T-helper 2 cell treated with Interferon-gamma antibody and Interleukin-4, amounts not matched to agents 100 ng/mL and 5 ng/mL, for 36 hours (primary cell): ENCODE results near the gene HYDIN. TPM values are rescaled to one million over a fixed set of nuclear protein-coding genes. Genes with fewer than 3 reads are reported as not detected.

ENCODE experiments used
- intact Hi-C: fragments of 100-400 bp; cut with micrococcal nuclease; formaldehyde crosslinking; loops from one replicate; pipeline ENCODE4 v1.15.1; 2023
- total RNA-seq: library from RNA; stranded (reverse); gene quantifications from 2 replicates; pipeline ENCODE4 v1.2.3, GENCODE V29; 2022

The HYDIN gene
- total RNA-seq, 1 donor from 2014 or later: not detected

DNA sequence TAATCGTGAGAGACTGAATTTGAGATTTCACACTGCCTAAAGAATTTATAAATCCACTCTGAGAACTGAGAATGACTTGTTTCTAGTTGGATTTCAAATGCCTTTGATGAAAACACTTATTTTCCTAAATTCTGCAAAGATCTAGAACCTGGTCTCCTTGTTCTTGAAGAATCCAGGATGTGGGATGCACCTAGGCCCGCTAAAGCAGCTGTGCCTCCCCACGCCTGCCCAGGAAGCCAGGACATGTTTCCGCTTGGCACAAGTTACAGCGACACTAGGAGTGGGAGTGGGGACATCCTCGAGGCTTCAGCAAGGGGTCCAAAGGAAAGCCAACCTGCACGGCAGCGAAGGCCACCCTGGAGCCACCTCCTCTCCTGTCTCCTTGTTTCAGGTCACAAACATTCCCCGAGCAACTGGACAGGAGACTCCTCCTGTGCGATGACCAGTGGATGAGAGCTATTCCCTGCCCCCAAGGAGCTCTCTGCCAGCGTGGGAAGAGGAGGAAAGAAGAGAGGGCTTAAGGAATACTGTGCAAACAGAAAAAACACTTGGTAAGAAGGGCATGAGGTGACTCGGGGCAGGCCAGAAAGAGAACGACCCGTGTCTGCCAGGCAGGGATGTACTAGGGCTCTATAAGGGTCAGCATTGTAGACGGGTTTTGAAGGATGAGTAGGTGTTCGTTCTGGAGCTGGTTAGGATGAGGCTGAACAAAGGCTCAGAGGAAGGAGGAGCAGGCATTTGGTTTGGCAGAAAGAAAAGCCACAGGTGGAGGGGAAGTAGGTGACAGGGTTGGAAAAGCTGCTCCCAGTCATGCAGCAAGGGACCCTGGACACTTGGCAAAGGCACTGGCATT lies 440.7 kb downstream of the HYDIN start:
- intact Hi-C loops: no loop called here

DNA sequence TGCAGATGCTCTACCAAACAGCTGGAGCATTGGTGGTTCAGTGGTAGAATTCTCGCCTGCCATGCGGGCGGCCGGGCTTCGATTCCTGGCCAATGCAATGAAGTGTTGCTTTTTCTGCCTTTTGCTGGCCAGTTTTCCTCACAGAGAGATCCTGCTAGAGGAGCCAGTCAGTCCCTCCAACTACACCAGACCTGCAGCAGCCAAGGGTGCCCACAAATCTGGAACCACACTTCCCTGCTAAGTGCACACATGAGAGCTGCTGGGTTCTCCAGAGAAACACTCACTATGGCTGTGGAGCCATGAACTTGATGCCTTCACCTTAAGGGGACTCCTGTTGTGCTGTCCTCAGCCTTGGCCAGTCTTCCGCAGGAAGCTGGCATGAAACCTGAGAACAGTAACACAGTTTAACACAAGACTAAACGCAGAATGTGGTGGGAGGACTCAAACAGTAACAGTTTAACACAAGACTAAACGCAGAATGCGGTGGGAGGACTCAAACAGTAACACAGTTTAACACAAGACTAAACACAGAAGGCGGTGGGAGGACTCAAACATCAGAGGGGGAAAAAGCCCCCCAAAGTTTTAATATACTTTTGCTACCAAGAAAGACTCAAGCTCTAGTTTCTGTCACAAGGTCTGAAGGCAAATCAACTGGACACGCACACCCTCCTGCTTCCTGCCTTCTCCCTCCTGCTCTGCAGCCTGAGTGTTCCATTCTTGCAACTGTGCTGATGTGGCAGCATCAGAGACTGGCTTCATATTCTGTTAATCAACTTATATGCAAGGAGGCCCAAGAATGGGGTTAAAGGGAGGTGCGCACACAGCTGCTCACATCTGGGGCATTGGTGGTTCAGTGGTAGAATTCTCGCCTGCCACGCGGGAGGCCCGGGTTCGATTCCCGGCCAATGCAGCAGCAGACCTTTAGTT lies 441.6 kb downstream of the HYDIN start:
- intact Hi-C loops: no loop called here

DNA sequence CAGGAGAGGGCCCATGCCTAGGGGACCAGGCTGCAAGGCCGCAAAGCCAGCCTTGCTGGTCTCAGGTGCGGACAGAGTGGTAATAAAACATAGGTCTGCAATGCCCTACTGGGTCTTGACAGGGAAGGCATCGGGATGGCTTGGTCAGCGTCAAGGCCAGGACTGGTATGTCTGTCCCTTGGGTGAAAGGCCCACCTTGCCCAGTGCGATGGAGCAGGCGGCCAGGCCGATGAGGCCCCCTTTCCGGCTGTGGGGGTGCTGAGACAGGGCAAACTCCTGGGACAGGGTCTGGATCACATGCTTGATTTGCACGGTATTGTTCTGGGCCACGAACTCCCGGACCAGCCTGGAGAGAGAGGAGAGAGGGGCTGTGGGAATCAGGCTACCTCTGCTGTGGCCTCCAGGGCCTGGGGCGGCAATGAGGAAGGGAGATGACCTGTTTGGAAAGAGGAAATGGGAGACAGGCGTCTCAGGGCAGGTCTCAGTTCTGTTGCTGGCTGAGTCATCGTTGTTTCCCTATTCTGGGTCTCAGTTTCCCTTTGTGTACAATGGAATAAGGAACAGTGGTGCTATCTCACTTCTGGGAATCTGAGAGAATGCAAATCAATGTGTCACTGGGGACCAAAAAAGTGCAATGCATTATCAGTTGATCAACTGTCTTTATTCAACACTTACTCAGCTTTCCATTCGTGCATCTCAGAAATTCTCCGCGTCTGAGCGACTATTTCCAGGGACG lies 444.3 kb downstream of the HYDIN start:
- intact Hi-C loops: no loop called here

- intact Hi-C loops: no loop called here
These were observed 445.6 kb downstream of the HYDIN start for GRCh38 chr16:70784692-70785555.

DNA sequence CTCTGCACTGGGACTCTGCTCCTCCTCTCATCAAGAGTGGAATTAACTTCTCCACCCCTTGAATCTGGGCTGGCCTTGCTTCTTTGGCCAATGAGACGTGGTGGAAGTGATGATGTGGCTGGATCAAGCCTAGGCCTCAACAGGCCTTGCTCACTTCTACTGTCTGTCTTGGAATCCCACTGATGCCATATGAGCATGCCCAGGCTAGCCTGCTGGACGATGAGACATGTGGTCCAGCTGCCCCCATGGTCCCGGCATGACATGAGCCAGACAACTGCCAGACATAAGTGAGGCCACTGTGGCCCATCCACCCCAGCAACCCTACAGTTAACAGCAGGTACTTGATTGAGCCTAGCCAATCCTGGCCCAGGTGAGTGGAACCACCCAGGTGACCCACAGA lies 448.3 kb downstream of the HYDIN start:
- intact Hi-C loops: no loop called here

DNA sequence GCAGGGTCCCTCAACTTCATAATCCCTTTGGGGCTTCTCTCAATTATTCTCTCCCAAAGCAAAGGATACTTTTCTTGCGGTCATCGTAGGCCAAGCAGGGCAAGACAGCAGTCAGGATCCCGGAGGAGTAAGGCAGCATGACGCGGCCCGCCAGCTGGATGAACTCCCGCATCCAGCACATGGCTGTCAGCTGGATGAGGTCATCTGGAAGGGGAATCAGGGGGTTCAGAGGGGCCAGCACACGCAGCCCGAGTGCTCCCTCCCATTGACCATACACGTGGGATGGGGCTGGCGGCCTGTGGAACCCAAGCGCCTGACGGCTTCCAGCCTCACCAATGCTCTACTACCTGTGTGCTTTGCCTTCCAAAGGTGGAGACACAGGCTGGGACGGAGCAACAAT lies 448.7 kb downstream of the HYDIN start:
- intact Hi-C loops: no loop called here

DNA sequence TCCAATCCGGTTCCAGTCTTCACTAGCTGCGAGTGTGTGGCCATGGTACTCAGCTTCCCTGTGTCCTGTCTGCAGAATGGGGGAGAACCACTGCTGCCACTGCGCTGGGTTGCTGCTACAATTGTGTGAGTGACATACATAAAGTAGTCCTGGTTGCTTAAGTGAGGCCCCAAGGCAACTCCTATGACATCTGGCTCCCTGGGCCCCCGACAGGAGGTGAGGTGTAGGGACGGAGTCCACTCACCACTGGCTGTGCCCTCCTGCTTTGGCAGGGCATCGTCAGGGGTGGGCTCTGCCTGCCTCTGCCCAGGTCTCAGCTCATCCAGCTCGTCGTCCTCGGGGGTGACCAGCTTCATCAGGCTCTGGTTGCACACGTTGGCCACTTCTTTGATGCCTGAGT lies 450.0 kb downstream of the HYDIN start:
- intact Hi-C loops: no loop called here

DNA sequence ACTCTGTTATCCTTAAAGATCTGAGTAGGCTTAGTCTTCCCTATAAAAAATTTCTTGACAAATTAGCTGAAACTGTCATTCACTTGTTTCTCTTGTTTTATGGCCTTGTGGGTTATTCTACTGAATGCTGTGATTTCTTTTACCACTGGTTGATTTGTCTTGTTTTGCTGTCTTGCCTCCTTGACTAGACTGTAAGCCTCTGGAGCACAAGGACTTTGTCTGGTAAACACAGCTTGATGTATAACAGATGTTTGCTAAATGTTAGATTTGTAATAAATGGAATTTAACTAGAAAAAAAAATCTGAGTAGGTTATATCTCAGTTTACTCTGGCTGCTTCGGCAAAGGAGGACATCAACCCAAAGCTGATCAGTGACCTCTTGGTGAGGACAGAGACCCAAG lies 451.2 kb downstream of the HYDIN start:
- intact Hi-C loops: no loop called here

DNA sequence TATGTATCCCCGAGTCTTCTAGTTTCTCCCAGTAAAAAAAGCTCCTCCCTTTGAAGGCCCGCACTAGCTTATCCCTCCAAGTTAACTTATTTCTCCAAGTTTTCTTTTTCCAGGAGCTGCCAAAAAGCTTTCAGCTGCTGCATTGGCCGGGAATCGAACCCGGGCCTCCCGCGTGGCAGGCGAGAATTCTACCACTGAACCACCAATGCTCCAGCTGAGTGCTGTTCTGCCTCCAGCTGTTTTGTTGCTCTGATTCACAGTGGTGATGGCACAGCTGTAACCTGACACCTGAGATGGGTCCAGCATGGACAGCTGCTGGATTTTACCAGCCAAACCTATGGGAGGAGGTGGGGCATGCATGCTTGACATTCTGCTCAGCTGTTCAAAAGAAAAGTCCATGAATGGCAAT lies 451.6 kb downstream of the HYDIN start:
- intact Hi-C loops: no loop called here

DNA sequence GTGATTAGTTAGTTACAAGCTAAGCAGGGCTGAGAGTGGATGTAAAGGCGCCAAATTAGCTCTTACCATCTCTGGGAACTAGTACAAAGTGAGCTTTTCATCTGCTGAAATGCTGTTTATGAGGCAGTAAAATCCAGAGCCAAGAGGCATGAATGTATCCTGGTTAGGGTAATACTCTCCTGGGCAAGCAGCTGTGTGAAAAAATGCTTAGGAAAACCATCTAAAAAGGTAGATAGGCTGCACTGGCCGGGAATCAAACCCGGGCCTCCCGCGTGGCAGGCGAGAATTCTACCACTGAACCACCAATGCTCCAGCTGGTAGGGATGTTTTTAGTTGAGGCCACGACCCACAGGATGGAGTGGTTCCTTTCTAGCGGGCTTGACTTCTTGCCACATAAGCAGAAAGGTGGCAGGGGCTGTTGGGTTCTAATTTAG lies 452.5 kb downstream of the HYDIN start:
- intact Hi-C loops: no loop called here

DNA sequence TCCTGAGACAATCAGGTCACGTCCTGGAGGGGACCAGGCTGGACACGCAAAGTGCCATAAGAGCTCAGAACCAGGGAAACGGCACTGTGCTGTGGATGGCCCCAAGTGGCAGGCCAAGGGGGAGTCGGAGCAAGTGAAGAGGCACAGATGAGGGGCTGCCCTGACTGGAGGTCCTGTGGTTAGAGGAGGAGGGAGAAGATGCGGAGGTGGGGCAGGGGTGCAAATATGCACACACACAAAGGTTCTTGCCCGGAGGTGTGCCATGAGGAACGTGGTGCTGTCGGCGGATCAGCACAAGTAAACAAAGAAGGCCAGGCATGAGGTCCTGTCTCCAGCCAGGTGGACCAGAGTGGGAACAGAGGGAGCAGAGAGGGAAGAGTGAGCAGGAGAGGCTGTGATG lies 453.0 kb downstream of the HYDIN start:
- intact Hi-C loops: no loop called here

DNA sequence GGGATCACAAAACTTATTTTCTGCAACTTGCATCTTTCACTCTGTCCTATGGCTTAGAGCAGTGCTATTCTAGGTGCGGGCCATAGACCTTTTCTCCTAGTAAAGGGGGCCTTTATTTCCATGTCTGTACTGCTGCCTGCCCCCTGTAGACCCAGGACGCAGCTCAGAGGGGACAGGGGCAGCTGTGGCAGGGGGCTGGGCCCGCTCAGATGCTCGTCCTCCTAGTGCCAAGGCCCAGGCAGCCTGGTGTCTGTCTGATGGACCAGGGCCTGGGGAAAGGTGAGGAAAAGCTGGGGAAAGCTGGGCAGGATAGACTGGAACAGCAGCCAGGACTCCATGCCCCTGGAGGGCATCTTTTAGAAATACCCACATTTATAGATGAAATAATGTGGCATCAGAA lies 455.1 kb downstream of the HYDIN start:
- intact Hi-C loops: no loop called here

DNA sequence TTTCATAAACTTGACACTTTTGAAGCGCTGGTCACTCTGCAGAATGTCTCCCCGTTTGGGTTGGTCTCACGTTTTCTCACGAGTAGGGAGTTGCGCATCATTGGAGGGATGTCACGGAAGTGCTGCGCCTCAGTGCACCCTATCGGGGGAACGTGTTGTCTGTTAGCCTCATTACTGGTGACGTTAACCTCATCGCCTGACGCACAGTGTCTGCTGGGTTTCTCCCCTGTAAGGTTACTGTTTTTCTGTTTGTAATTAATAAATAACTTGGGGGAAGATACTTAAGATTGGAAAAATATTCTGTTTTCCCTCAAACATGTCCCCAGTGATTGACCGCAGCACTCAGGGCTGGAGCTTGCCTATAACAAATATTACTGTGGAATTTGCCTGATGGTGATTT lies 456.3 kb downstream of the HYDIN start:
- intact Hi-C loops: no loop called here

DNA sequence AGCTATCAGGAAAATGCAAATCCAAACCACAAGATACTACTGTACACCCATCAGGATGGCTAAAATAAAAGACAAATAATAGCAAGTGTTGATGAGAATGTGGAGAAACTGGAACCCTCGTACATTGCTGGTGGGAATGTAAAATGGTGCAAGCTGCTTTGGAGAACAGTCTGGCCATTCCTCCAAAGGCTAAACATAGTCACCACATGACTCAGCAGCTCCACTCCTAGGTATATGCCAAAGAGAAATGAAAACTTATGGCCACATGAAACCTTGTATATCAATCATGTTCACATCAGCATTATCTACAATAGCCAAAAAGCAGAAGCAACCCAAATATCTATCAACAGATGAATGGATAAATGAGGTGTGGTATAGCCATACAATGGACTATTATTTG lies 458.0 kb downstream of the HYDIN start:
- intact Hi-C loops: no loop called here

DNA sequence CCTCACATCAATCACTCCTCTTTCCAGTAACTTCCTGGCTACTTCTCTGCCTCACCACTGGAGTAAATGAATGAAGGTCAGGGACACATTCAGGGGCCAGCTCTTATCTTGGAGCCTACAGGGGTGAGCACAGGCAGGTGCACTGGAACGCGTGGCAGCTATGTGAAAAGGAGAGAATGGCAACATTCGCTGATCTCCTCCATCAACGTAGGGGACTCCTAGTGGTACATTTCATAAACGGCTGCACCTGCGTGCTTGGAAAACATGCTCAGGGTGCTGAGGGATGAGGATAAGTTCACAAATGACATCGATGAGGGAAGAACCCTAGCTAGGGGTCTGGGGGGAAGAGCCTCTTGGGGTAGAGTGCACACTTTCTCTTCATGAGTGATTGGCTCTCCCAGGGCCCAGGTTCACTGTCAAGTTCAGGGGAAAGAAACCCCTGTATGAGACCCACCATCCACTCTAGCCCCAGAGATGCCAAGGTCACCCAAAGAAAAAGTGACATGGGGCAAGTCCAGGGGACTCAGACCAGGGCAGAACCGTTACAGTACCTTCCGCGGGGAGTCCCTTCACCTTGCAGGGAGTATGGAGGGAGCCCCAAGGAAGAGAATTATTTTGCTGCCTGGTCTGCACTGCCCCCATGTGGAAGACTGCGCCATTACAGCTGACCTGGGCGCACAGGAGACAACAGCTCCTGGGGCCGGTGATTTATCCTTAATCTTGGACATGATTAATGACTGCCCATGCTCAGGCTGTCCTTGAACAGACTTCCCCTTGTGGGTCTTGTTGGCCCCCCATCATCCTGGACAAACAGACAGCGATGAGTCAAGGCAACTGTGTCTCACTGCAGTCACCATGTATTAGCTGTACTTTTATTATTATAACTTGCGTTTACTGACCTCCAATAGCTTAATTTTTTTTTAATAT lies 459.6 kb downstream of the HYDIN start:
- intact Hi-C loops: loop anchor here (1.0 kb wide), 3 partner anchors 34 to 118 kb away; no protein-coding TSS in a partner anchor

DNA sequence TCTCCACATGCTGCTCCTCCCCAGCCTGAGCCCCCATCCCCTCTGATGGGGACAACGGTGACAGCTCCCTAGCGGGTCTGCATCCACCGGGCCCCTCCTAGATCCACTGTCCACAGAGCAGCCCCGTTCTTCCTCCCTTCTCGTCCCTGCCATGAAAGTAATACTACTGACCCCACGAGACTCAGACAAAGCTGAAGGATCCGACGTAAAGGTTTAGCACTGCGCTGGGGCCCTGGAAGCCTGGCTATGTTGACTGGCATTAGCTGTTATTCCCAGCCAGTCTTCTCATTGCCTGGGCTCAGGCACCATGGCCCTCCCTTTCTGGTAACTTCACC lies 460.3 kb downstream of the HYDIN start:
- intact Hi-C loops: no loop called here

DNA sequence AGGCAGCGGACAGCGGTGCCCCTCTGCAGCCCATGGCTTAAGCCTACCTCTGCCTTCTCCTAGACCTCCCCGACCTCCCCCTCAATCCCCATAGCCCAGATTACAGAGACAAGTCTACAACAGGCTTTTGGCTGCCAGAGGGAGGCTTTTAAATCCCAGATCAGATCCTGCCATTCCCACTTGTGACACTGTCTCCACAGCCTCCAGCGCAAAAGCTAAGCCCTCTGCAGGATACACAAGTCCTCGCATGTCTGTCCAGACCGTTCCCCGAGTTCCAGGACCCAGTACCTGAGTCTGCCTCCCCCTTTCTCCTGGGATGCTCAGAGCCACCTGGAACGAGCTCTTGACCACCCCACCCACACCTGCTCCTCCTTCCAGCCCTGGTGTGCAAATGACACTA lies 460.8 kb downstream of the HYDIN start:
- intact Hi-C loops: no loop called here

DNA sequence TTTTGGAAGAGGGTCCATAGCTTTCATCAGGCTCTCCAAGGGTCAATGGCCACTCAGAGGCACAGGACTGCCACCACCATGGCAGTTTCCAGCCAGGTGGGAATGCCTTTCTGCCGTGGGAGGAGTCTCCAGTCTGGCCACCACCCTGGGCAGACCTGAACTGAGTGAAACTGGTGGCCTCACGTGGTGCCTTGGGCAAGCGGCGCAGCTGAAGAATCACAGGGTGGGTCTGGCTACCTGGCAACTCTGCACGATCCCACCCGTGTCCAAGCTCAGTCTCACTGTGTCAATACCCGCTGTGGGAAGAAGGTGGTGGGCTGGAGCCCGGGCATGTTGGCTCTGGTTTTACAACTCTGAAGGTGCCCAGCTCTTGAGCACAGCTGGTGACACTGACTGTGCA lies 461.4 kb downstream of the HYDIN start:
- intact Hi-C loops: no loop called here

GRCh38 chr16:70768203-70768580 lies 462.3 kb downstream of the HYDIN start:
- intact Hi-C loops: no loop called here
